Neural progenitor cell (in vitro differentiated cells): Measurements from ENCODE around the gene NDUFB2. TPM values are rescaled to one million over a fixed set of nuclear protein-coding genes. Genes with fewer than 3 reads are reported as not detected.

Experiments used
- DNase-seq: peaks from one replicate; pipeline ENCODE4 v3.0.0-alpha.2; 2016; ENCODE audit warnings: low spot score
- H2AFZ ChIP-seq: fragments of 200-600 bp; sonication (generic); replicated peaks from 2 replicates; pipeline ENCODE4 v1.6.1; 2016; ENCODE audit warnings: antibody characterized with exemption
- H3F3A ChIP-seq: fragments of 200-600 bp; sonication (generic); 2 replicates; pipeline ENCODE4 v1.6.1; 2016; ENCODE audit warnings: antibody characterized with exemption, low read depth
- H3K27ac ChIP-seq: fragments of 200-600 bp; sonication (generic); 2 replicates; pipeline ENCODE4 v1.5.1; 2016; ENCODE audit warnings: mild to moderate bottlenecking
- H3K27me3 ChIP-seq: fragments of 200-600 bp; sonication (generic); 2 replicates; pipeline ENCODE4 v1.6.1; 2016; ENCODE audit warnings: mild to moderate bottlenecking, moderate library complexity
- H3K36me3 ChIP-seq: fragments of 200-600 bp; sonication (generic); 2 replicates; pipeline ENCODE4 v1.5.1; 2016
- H3K4me1 ChIP-seq: fragments of 200-600 bp; sonication (generic); 2 replicates; pipeline ENCODE4 v1.6.1; 2016; ENCODE audit warnings: mixed run types
- H3K4me2 ChIP-seq: fragments of 200-600 bp; sonication (generic); 2 replicates; pipeline ENCODE4 v1.6.1; 2016
- H3K4me3 ChIP-seq: fragments of 200-600 bp; sonication (generic); 2 replicates; pipeline ENCODE4 v1.5.1; 2016
- H3K79me2 ChIP-seq: fragments of 200-600 bp; sonication (generic); 2 replicates; pipeline ENCODE4 v1.6.1; 2016; ENCODE audit warnings: low read depth
- H3K9ac ChIP-seq: fragments of 200-600 bp; sonication (generic); 2 replicates; pipeline ENCODE4 v1.6.1; 2016
- H3K9me3 ChIP-seq: fragments of 200-600 bp; sonication (generic); 2 replicates; pipeline ENCODE4 v1.5.1; 2016; ENCODE audit warnings: low read depth
- H4K20me1 ChIP-seq: fragments of 200-600 bp; sonication (generic); 2 replicates; pipeline ENCODE4 v1.6.1; 2016; ENCODE audit warnings: low read depth
- H3K27ac Mint-ChIP-seq: 3 replicates; pipeline ENCODE4 v1.8.0; 2021; ENCODE audit warnings: mixed read lengths
- H3K27me3 Mint-ChIP-seq: 2 replicates; pipeline ENCODE4 v1.8.0; 2022; ENCODE audit warnings: low read depth, mild to moderate bottlenecking, inconsistent platforms, moderate library complexity, mixed read lengths; ENCODE audit not compliant: insufficient read depth
- H3K36me3 Mint-ChIP-seq: 3 replicates; pipeline ENCODE4 v1.8.0; 2021; ENCODE audit warnings: mixed read lengths
- H3K4me1 Mint-ChIP-seq: 3 replicates; pipeline ENCODE4 v1.8.0; 2021; ENCODE audit warnings: mixed read lengths
- H3K4me3 Mint-ChIP-seq: 3 replicates; pipeline ENCODE4 v1.8.0; 2021; ENCODE audit warnings: mild to moderate bottlenecking, moderate library complexity, mixed read lengths
- H3K9me3 Mint-ChIP-seq: 3 replicates; pipeline ENCODE4 v1.8.0; 2020; ENCODE audit warnings: mixed read lengths
- CTCF ChIP-seq: fragments of 200-600 bp; sonication (generic); IDR thresholded peaks from 2 replicates; pipeline ENCODE4 v1.5.1; 2017; ENCODE audit warnings: antibody characterized with exemption, mild to moderate bottlenecking
- EZH2 ChIP-seq: fragments of 200-600 bp; sonication (generic); IDR thresholded peaks from 2 replicates; pipeline ENCODE4 v1.6.1; 2017; ENCODE audit warnings: antibody characterized with exemption, mild to moderate bottlenecking, moderate library complexity
- EZH2phosphoT487 ChIP-seq: fragments of 200-600 bp; sonication (generic); IDR thresholded peaks from 2 replicates; pipeline ENCODE4 v1.6.1; 2017; ENCODE audit warnings: antibody characterized with exemption
- total RNA-seq: library from RNA; depleted of rRNA; stranded (reverse); fragments of >200 nt; gene quantifications from 2 replicates; pipeline ENCODE4 v1.2.3, GENCODE V29; 2015; ENCODE audit warnings: low replicate concordance

Gene NDUFB2
- total RNA-seq, 1 donor from 2014 or later, result 241 TPM

GRCh38 chr7:140686921-140687320, 9.6 kb upstream of the NDUFB2 start:
- H3K36me3 Mint-ChIP-seq, result no peaks in the 10 kb centered on the region
- H3K27me3 Mint-ChIP-seq, result peaks cover 5% of the 10 kb centered on the region
- Histone ChIP-seq H3K4me3 (no peak overlapping the region), H2AFZ (no peak overlapping the region), H3K27ac (no peak overlapping the region), H3K4me1 (peaks cover 13% of the 10 kb centered on the region), H4K20me1 (no peaks in the 10 kb centered on the region), H3K9ac (no peak overlapping the region), H3K27me3 (no peaks in the 10 kb centered on the region), H3K36me3 (no peaks in the 10 kb centered on the region), H3K9me3 (no peaks in the 10 kb centered on the region), H3K4me2 (no peak overlapping the region), H3F3A (no peaks in the 10 kb centered on the region), H3K79me2 (no peaks in the 10 kb centered on the region)
- no peaks in the 10 kb centered on the region for H3K9me3 Mint-ChIP-seq
- no peak overlapping the region for H3K4me3 Mint-ChIP-seq
- DNase-seq, result no peak
- H3K4me1 Mint-ChIP-seq, result peaks cover 11% of the 10 kb centered on the region
- no peak for TF ChIP-seq EZH2phosphoT487
- no peak for TF ChIP-seq EZH2
- TF ChIP-seq CTCF, result no peak
- H3K27ac Mint-ChIP-seq, result no peak overlapping the region

GRCh38 chr7:140688341-140688740, 8.2 kb upstream of the NDUFB2 start:
- no peak overlapping the region for H3K4me3 Mint-ChIP-seq
- no peak for TF ChIP-seq EZH2
- no peak for TF ChIP-seq EZH2phosphoT487
- no peak for TF ChIP-seq CTCF
- Histone ChIP-seq H3K27ac (no peak overlapping the region), H3K4me1 (peaks cover 10% of the 10 kb centered on the region), H2AFZ (no peak overlapping the region), H3K4me3 (no peak overlapping the region), H3K36me3 (no peaks in the 10 kb centered on the region), H3K4me2 (no peak overlapping the region), H3K79me2 (no peaks in the 10 kb centered on the region), H3K9ac (no peak overlapping the region), H3K27me3 (no peaks in the 10 kb centered on the region), H3F3A (no peaks in the 10 kb centered on the region), H4K20me1 (no peaks in the 10 kb centered on the region), H3K9me3 (no peaks in the 10 kb centered on the region)
- peaks cover 11% of the 10 kb centered on the region for H3K4me1 Mint-ChIP-seq
- no peak overlapping the region for H3K27ac Mint-ChIP-seq
- no peaks in the 10 kb centered on the region for H3K36me3 Mint-ChIP-seq
- peaks cover 5% of the 10 kb centered on the region for H3K27me3 Mint-ChIP-seq
- DNase-seq, result no peak
- no peaks in the 10 kb centered on the region for H3K9me3 Mint-ChIP-seq

GRCh38 chr7:140689199-140690152, 7.0 kb upstream of the NDUFB2 start:
- no peak overlapping the region for H3K27ac Mint-ChIP-seq
- Histone ChIP-seq H2AFZ (no peak overlapping the region), H3K79me2 (no peaks in the 10 kb centered on the region), H3K4me3 (no peak overlapping the region), H3K36me3 (no peaks in the 10 kb centered on the region), H3K4me1 (no peaks in the 10 kb centered on the region), H3K27ac (no peak overlapping the region), H3K9ac (no peak overlapping the region), H3K4me2 (no peak overlapping the region), H3K27me3 (no peaks in the 10 kb centered on the region), H4K20me1 (no peaks in the 10 kb centered on the region), H3K9me3 (no peaks in the 10 kb centered on the region), H3F3A (no peaks in the 10 kb centered on the region)
- H3K9me3 Mint-ChIP-seq, result no peaks in the 10 kb centered on the region
- no peaks in the 10 kb centered on the region for H3K4me1 Mint-ChIP-seq
- H3K27me3 Mint-ChIP-seq, result peaks cover 3% of the 10 kb centered on the region
- no peaks in the 10 kb centered on the region for H3K36me3 Mint-ChIP-seq
- TF ChIP-seq EZH2phosphoT487, result no peak
- no peak for TF ChIP-seq CTCF
- TF ChIP-seq EZH2, result no peak
- no peak for DNase-seq
- H3K4me3 Mint-ChIP-seq, result no peak overlapping the region
